H1 (cell line): ENCODE data around the gene TOMT. TPM values are rescaled to one million over a fixed set of nuclear protein-coding genes. Genes with fewer than 3 reads are reported as not detected.
A peak's percentile ranks its signal among the peaks of the same experiment; 100 is the strongest.

ENCODE experiments used
- CTCF ChIA-PET: fragments of 300-600 bp; sonication (Branson Sonifier 250); formaldehyde crosslinking; loops from one replicate; lab custom pipeline; 2021; ENCODE audit not compliant: partially characterized antibody; lab: Charles Lee
- POLR2A ChIA-PET: fragments of 300-600 bp; sonication (Branson Sonifier 250); formaldehyde crosslinking; loops from one replicate; lab custom pipeline; 2021; ENCODE audit warnings: inconsistent platforms; ENCODE audit not compliant: partially characterized antibody; lab: Charles Lee
- DNase-seq, 2 experiments: peaks; one replicate each; pipeline versions ENCODE4 v3.0.0 to v3.0.0-alpha.2; 2010 to 2022; ENCODE audit warnings: low spot score in 2 of 2, low read depth in 1 of 2, mixed read lengths in 1 of 2
- FAIRE-seq: peaks from 2 replicates; lab custom pipeline; 2011; peaks lifted over from hg19 to GRCh38; lab: Jason Lieb, UNC
- H2AFZ ChIP-seq: 2 replicates; pipeline ENCODE4 v1.8.1; 2012; ENCODE audit warnings: low read length, inconsistent platforms
- H2AK5ac ChIP-seq: 2 replicates; pipeline ENCODE4 v1.6.1; 2013; ENCODE audit warnings: low read depth, low read length
- H2BK120ac ChIP-seq: replicated peaks from 2 replicates; pipeline ENCODE3; 2013; ENCODE audit warnings: low read depth, low read length, inconsistent platforms
- H2BK12ac ChIP-seq: 2 replicates; pipeline ENCODE4 v1.6.1; 2013; ENCODE audit warnings: low read depth, low read length
- H2BK15ac ChIP-seq: 2 replicates; pipeline ENCODE4 v1.6.1; 2013; ENCODE audit warnings: low read length
- H2BK20ac ChIP-seq: 2 replicates; pipeline ENCODE4 v1.6.1; 2013; ENCODE audit warnings: low read length
- H2BK5ac ChIP-seq: 2 replicates; pipeline ENCODE4 v1.6.1; 2013; ENCODE audit warnings: low read depth, low read length
- H3K14ac ChIP-seq: 2 replicates; pipeline ENCODE4 v1.6.1; 2013; ENCODE audit warnings: inconsistent platforms; ENCODE audit not compliant: insufficient read length
- H3K18ac ChIP-seq: 2 replicates; pipeline ENCODE4 v1.6.1; 2013; ENCODE audit warnings: low read length; ENCODE audit errors: extremely low read depth
- H3K23ac ChIP-seq: 2 replicates; pipeline ENCODE4 v1.6.1; 2013; ENCODE audit warnings: inconsistent platforms; ENCODE audit not compliant: insufficient read length
- H3K23me2 ChIP-seq: 2 replicates; pipeline ENCODE4 v1.6.1; 2013; ENCODE audit warnings: low read depth, low read length
- H3K27ac ChIP-seq: 2 replicates; pipeline ENCODE4 v1.6.1; 2011; ENCODE audit warnings: low read depth, low read length, inconsistent platforms
- H3K27me3 ChIP-seq, 4 experiments: replicated peaks in 1 of 4; 1 replicate in 1 of 4; 2 replicates in 3 of 4; pipeline versions ENCODE4 v1.6.1 to v1.8.1; 2011 to 2013; ENCODE audit warnings: low read length in 3 of 4, mild to moderate bottlenecking in 3 of 4, inconsistent platforms in 2 of 4, mixed read lengths in 2 of 4, moderate library complexity in 1 of 4; ENCODE audit not compliant: control insufficient read depth in 3 of 4, insufficient read depth in 3 of 4; ENCODE audit errors: extremely low read depth in 1 of 4
- H3K36me3 ChIP-seq, 4 experiments: 2 replicates each; pipeline versions ENCODE4 v1.6.1 to v1.8.1; 2011 to 2013; ENCODE audit warnings: mild to moderate bottlenecking in 4 of 4, low read length in 3 of 4, moderate library complexity in 2 of 4, control low read depth in 1 of 4, inconsistent platforms in 1 of 4; ENCODE audit not compliant: insufficient read depth in 4 of 4, control insufficient read depth in 2 of 4
- H3K4ac ChIP-seq: replicated peaks from 2 replicates; pipeline ENCODE3; 2013; ENCODE audit warnings: low read length, low read depth, mixed read lengths, inconsistent platforms; ENCODE audit not compliant: insufficient read length
- H3K4me1 ChIP-seq, 4 experiments: replicated peaks in 1 of 4; 1 replicate in 1 of 4; 2 replicates in 3 of 4; pipeline versions ENCODE4 v1.6.1 to v1.8.1; 2011 to 2013; ENCODE audit warnings: low read length in 3 of 4, inconsistent platforms in 2 of 4, mixed read lengths in 1 of 4; ENCODE audit not compliant: insufficient read depth in 4 of 4, control insufficient read depth in 3 of 4
- H3K4me2 ChIP-seq, 2 experiments: 2 replicates each; pipeline versions ENCODE4 v1.6.1 to v1.8.1; 2011 to 2013; ENCODE audit warnings: low read depth in 2 of 2, low read length in 2 of 2, control low read depth in 1 of 2, inconsistent platforms in 1 of 2, mild to moderate bottlenecking in 1 of 2; ENCODE audit not compliant: insufficient read depth in 1 of 2
- H3K4me3 ChIP-seq, 4 experiments: fragments of 200-600, 300-600 bp in 1 of 4; sonication (generic), shearing (Covaris generic), sonication (Bioruptor Twin) in 1 of 4; 2 replicates each; pipeline versions ENCODE4 v1.5.1 to v1.8.1; 2011 to 2016; ENCODE audit warnings: low read length in 4 of 4, low read depth in 3 of 4, control low read depth in 2 of 4, inconsistent platforms in 2 of 4, mild to moderate bottlenecking in 2 of 4, mixed read lengths in 1 of 4, moderate library complexity in 1 of 4; ENCODE audit not compliant: insufficient read depth in 2 of 4; ENCODE audit errors: extremely low read depth in 1 of 4
- H3K56ac ChIP-seq: replicated peaks from 2 replicates; pipeline ENCODE3; 2013; ENCODE audit warnings: low read depth, mild to moderate bottlenecking, mixed read lengths, low read length, inconsistent platforms; ENCODE audit not compliant: insufficient read length
- H3K79me1 ChIP-seq: 2 replicates; pipeline ENCODE4 v1.6.1; 2013; ENCODE audit warnings: low read depth, low read length, control low read depth
- H3K79me2 ChIP-seq, 2 experiments: 2 replicates each; pipeline versions ENCODE4 v1.6.1 to v1.8.1; 2012 to 2013; ENCODE audit warnings: low read length in 2 of 2, mild to moderate bottlenecking in 2 of 2, inconsistent platforms in 1 of 2; ENCODE audit not compliant: insufficient read depth in 2 of 2, control insufficient read depth in 1 of 2
- H3K9ac ChIP-seq, 4 experiments: replicated peaks in 1 of 4; 1 replicate in 1 of 4; 2 replicates in 3 of 4; pipeline versions ENCODE4 v1.6.1 to v1.8.1; 2011 to 2013; ENCODE audit warnings: low read depth in 3 of 4, low read length in 3 of 4, control low read depth in 2 of 4, mild to moderate bottlenecking in 2 of 4, moderate library complexity in 2 of 4, inconsistent platforms in 1 of 4; ENCODE audit errors: extremely low read depth in 1 of 4
- H3K9me3 ChIP-seq, 2 experiments: 2 replicates each; pipeline versions ENCODE4 v1.6.1 to v1.8.1; 2012 to 2013; ENCODE audit warnings: mild to moderate bottlenecking in 2 of 2, moderate library complexity in 2 of 2, control low read depth in 1 of 2, inconsistent platforms in 1 of 2, low read depth in 1 of 2, low read length in 1 of 2, mixed read lengths in 1 of 2; ENCODE audit not compliant: insufficient read depth in 2 of 2
- H4K20me1 ChIP-seq, 2 experiments: replicated peaks in 1 of 2; 2 replicates each; pipeline versions ENCODE3 to v1.8.1; 2011 to 2013; ENCODE audit warnings: inconsistent platforms in 2 of 2, low read length in 2 of 2, mild to moderate bottlenecking in 1 of 2; ENCODE audit not compliant: insufficient read depth in 2 of 2, control insufficient read depth in 1 of 2
- H4K5ac ChIP-seq: 2 replicates; pipeline ENCODE4 v1.6.1; 2013; ENCODE audit warnings: low read length, low read depth, mixed read lengths, inconsistent platforms; ENCODE audit not compliant: insufficient read length
- H4K8ac ChIP-seq: 2 replicates; pipeline ENCODE4 v1.8.0; 2013; ENCODE audit warnings: mild to moderate bottlenecking, moderate library complexity, low read length, inconsistent platforms; ENCODE audit not compliant: insufficient read depth; ENCODE audit errors: extremely low read depth
- H4K91ac ChIP-seq: replicated peaks from 2 replicates; pipeline ENCODE3; 2013; ENCODE audit warnings: low read length, mixed read lengths, inconsistent platforms; ENCODE audit not compliant: insufficient read length
- KDM1A ChIP-seq: fragments of 200-600, 300-600 bp; sonication (generic); IDR thresholded peaks from 2 replicates; pipeline ENCODE4 v1.7.1; 2016; ENCODE audit warnings: mild to moderate bottlenecking, low read length, borderline replicate concordance
- POLR2A ChIP-seq, 2 experiments: IDR thresholded peaks; 1 replicate in 1 of 2; 2 replicates in 1 of 2; pipeline ENCODE4 v1.6.1; 2011; ENCODE audit warnings: low read depth in 2 of 2, low read length in 2 of 2, mild to moderate bottlenecking in 2 of 2; ENCODE audit errors: control extremely low read depth in 1 of 2
- SAP30 ChIP-seq: fragments of 300-600 bp; sonication (generic); IDR thresholded peaks from 2 replicates; pipeline ENCODE4 v1.7.1; 2012; ENCODE audit warnings: low read length, moderate library complexity, mild to moderate bottlenecking, inconsistent platforms; ENCODE audit not compliant: insufficient read depth, insufficient replicate concordance
- YY1 ChIP-seq: IDR thresholded peaks from 2 replicates; pipeline ENCODE4 v1.6.1; 2011; ENCODE audit warnings: low read depth, mild to moderate bottlenecking, low read length
- WGBS, 2 experiments: shearing (Covaris generic) in 1 of 2; methylation state at CpG; one replicate each; pipeline versions ENCODE4 v1.1.6 to v1.1.7; 2013 to 2015; ENCODE audit warnings: low lambda C conversion rate in 2 of 2, mixed read lengths in 2 of 2, inconsistent platforms in 1 of 2, low coverage in 1 of 2, missing lambda C conversion rate in 1 of 2; ENCODE audit not compliant: insufficient replicate concordance in 2 of 2, insufficient coverage in 1 of 2, insufficient read length in 1 of 2; ENCODE audit errors: extremely low coverage in 1 of 2, missing lambda C conversion rate in 1 of 2; 5-methylcytosine and 5-hydroxymethylcytosine counted together
- polyA plus RNA-seq, 7 experiments: library from polyadenylated mRNA; depleted of rRNA in 3 of 7; stranded (reverse) in 5 of 7; unstranded in 2 of 7; fragments of >200 nt in 5 of 7; fragments of 200-250 nt in 2 of 7; gene quantifications; 1 replicate in 5 of 7; 2 replicates in 1 of 7; 4 replicates in 1 of 7; pipeline versions ENCODE4 v1.2.1 to v1.2.3, GENCODE V29; 2011 to 2013; ENCODE audit warnings: missing spikeins in 2 of 7, mixed read lengths in 2 of 7
- total RNA-seq: library from RNA; stranded (reverse); fragmentation: NEBNext Ultra II Directional; extraction: Animal tissue kit (Norgen Biotek cat#: 25700); gene quantifications from 2 replicates; pipeline ENCODE4 v1.2.1, GENCODE V29; 2021

The TOMT gene
- total and polyA plus RNA-seq, 2 of the 8 experiments (the other 6 are each of a cell fraction or from before 2014, with no cell fraction given): 0.11 TPM; not detected in 1

- ChIA-PET CTCF (interaction anchor here (1.1 to 2.0 kb wide), 3 partner anchors 72 to 126 kb away, joined by 4 to 8 read pairs (median 5); no protein-coding TSS in a partner anchor), POLR2A (interaction anchor here (0.6 to 2.5 kb wide), 32 partner anchors 9 to 665 kb away, joined by 3 to 41 read pairs (median 5); partner anchors contain the start of genes INPPL1, LAMTOR1, LRRC51 and NUMA1)
- peak overlapping the region; percentile 77 for H3K27ac ChIP-seq
- TF ChIP-seq SAP30: peak; percentile 28
- TF ChIP-seq YY1: no peak
- peak; percentile 75 for TF ChIP-seq KDM1A
- TF ChIP-seq POLR2A (IDR thresholded peaks at IDR 0.05; ENCODE audit: control extremely low read depth in 1 of 2, low read depth in 2 of 2, low read length in 2 of 2): no peak
- TF ChIP-seq, all 59 proteins: peak for 2
- no peak overlapping the region for H2BK120ac ChIP-seq
- no peak overlapping the region for H3K23ac ChIP-seq
- H3K14ac ChIP-seq: no peak overlapping the region
- no peak overlapping the region for H2BK20ac ChIP-seq
- peak overlapping the region; percentile 72 to 99 (median 91) for H3K9ac ChIP-seq
- FAIRE-seq (no peak), DNase-seq (no peak)
- peaks cover 4% of the 10 kb centered on the region for H3K23me2 ChIP-seq
- H3K9me3 ChIP-seq: no peaks in the 10 kb centered on the region
- H4K8ac ChIP-seq: peak overlapping the region; percentile 83; the same call in 1 of the 2 replicates
- no peaks in the 10 kb centered on the region for H4K20me1 ChIP-seq
- H2BK5ac ChIP-seq: peak overlapping the region; percentile 72
- H3K18ac ChIP-seq: no peak overlapping the region
- H3K79me1 ChIP-seq: no peaks in the 10 kb centered on the region; the same call in 1 of the 2 replicates
- no peak overlapping the region for H2BK12ac ChIP-seq
- H3K4ac ChIP-seq: no peak overlapping the region
- peak overlapping the region; percentile 78 to 94 (median 87) for H3K4me3 ChIP-seq
- H3K4me1 ChIP-seq: peaks cover 0 to 4% (median 0%) of the 10 kb centered on the region in 4 experiments; a peak in 4 of 7 replicates
- WGBS, 2 experiments: 19% methylated on average over 10 of the region's 10 CpGs; no CpG with 5 or more reads in 1 of the 2 experiments
- no peak overlapping the region for H2BK15ac ChIP-seq
- peak overlapping the region; percentile 76 to 82 for H3K4me2 ChIP-seq
- H3K79me2 ChIP-seq: no peaks in the 10 kb centered on the region
- peaks cover 0 to 2% (median 0%) of the 10 kb centered on the region in 4 experiments; a peak in 4 of 8 replicates for H3K36me3 ChIP-seq
- H3K27me3 ChIP-seq: peaks cover 0 to 6% (median 0%) of the 10 kb centered on the region in 4 experiments; a peak in 6 of 7 replicates
- no peak overlapping the region for H2AFZ ChIP-seq
- peak overlapping the region; percentile 24 for H4K5ac ChIP-seq
- peak overlapping the region; percentile 14 for H3K56ac ChIP-seq
- no peak overlapping the region for H4K91ac ChIP-seq
- H2AK5ac ChIP-seq: peak overlapping the region; percentile 19; the same call in 1 of the 2 replicates
Observed at GRCh38 chr11:72111300-72112142, 5.8 kb downstream of the TOMT start.
